Measurements from ENCODE around the gene ZNF57. TPM values are rescaled to one million over a fixed set of nuclear protein-coding genes. Genes with fewer than 3 reads are reported as not detected.
A peak's percentile ranks its signal among the peaks of the same experiment; 100 is the strongest.

ZNF57 gene
- total and polyA plus RNA-seq, 9 of the 15 experiments (the other 6 are each of a cell fraction or from before 2014, with no cell fraction given): 3.9 to 13.5 (median 7.8) TPM

- TF ChIP-seq, protein P1, sequence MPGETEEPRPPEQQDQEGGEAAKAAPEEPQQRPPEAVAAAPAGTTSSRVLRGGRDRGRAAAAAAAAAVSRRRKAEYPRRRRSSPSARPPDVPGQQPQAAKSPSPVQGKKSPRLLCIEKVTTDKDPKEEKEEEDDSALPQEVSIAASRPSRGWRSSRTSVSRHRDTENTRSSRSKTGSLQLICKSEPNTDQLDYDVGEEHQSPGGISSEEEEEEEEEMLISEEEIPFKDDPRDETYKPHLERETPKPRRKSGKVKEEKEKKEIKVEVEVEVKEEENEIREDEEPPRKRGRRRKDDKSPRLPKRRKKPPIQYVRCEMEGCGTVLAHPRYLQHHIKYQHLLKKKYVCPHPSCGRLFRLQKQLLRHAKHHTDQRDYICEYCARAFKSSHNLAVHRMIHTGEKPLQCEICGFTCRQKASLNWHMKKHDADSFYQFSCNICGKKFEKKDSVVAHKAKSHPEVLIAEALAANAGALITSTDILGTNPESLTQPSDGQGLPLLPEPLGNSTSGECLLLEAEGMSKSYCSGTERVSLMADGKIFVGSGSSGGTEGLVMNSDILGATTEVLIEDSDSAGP (CRISPR knock-in tag; IDR thresholded peaks at IDR 0.05): no peak
- no peak for TF ChIP-seq ZZZ3 (IDR thresholded peaks at IDR 0.05)
- TF ChIP-seq DDX20 (tag; IDR thresholded peaks at IDR 0.05; ENCODE audit: low read depth): no peak
- no peak for TF ChIP-seq NFATC3 (IDR thresholded peaks at IDR 0.05)
- TF ChIP-seq DPF2 (IDR thresholded peaks at IDR 0.05): 0 out of 2 replicates have a peak, but pooled peaks have one; percentile 59
- no peak for TF ChIP-seq SETDB1 (IDR thresholded peaks at IDR 0.05; ENCODE audit: low read length)
- TF ChIP-seq DEAF1 (CRISPR knock-in tag; IDR thresholded peaks at IDR 0.05): peak; percentile 44; the same call in 1 of the 2 replicates
- TF ChIP-seq ZNF324 (CRISPR knock-in tag; IDR thresholded peaks at IDR 0.05): peak; percentile 42; the same call in 1 of the 2 replicates
- TF ChIP-seq XRCC5 (IDR thresholded peaks at IDR 0.05; ENCODE audit: low read depth, low read length): no peak; the same call in 1 of the 2 replicates
- TF ChIP-seq ZNF592 (IDR thresholded peaks at IDR 0.05): no peak
- no peak for TF ChIP-seq ILK (tag; IDR thresholded peaks at IDR 0.05; ENCODE audit: borderline replicate concordance, low read depth)
- TF ChIP-seq, protein P2, sequence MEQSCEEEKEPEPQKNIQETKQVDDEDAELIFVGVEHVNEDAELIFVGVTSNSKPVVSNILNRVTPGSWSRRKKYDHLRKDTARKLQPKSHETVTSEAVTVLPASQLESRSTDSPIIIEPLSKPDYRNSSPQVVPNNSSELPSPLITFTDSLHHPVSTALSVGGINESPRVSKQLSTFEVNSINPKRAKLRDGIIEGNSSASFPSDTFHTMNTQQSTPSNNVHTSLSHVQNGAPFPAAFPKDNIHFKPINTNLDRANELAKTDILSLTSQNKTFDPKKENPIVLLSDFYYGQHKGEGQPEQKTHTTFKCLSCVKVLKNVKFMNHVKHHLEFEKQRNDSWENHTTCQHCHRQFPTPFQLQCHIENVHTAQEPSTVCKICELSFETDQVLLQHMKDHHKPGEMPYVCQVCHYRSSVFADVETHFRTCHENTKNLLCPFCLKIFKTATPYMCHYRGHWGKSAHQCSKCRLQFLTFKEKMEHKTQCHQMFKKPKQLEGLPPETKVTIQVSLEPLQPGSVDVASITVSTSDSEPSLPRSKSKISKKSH (CRISPR knock-in tag; IDR thresholded peaks at IDR 0.05): 0 out of 2 replicates have a peak, but pooled peaks have one; percentile 18
- TF ChIP-seq SMARCE1 (IDR thresholded peaks at IDR 0.05): peak; percentile 69; the same call in 1 of the 2 replicates
- TF ChIP-seq CREM (IDR thresholded peaks at IDR 0.05; ENCODE audit: low read depth): peak; percentile 68
- TF ChIP-seq MIER1 (IDR thresholded peaks at IDR 0.05; ENCODE audit: low read depth): no peak; the same call in 1 of the 2 replicates
- TF ChIP-seq ATF1 (CRISPR knock-in tag; IDR thresholded peaks at IDR 0.05): no peak
- peak; percentile 91 for TF ChIP-seq ATF1 (tag; IDR thresholded peaks at IDR 0.05)
- peak; percentile 50 for TF ChIP-seq KLF6 (CRISPR knock-in tag; IDR thresholded peaks at IDR 0.05; ENCODE audit: borderline replicate concordance)
Observed at GRCh38 chr19:2950286-2951124, 49.8 kb downstream of the ZNF57 start (continued).

Data from K562 (cell line).